ENCODE data around the gene GNL3L.
"Not testable (repeated sequence)": the region's sequence is repeated elsewhere in the genome, so short reads cannot be mapped to it uniquely, and the experiment has no call there.

GNL3L gene

DNA sequence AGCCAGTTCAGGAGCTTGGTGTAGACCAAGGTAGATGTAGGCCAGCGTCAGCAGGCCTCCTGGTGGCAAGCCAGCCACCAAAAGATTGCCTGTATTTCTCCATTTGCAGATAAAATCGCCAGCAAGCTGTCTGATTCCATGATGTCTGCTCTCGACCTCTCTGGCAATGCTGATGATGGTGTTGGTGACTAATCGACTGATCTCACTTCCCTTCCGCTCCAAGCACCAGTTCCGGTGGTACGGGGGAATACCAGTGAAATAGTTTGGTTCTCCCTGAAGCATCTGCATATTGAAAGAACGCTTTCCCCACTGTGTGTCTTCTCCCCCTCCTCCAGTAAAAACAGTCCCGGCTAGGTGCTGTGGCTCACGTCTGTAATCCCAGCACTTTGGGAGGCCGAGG is 30.4 kb downstream of the GNL3L start:
- DNase-seq: no peak

DNA sequence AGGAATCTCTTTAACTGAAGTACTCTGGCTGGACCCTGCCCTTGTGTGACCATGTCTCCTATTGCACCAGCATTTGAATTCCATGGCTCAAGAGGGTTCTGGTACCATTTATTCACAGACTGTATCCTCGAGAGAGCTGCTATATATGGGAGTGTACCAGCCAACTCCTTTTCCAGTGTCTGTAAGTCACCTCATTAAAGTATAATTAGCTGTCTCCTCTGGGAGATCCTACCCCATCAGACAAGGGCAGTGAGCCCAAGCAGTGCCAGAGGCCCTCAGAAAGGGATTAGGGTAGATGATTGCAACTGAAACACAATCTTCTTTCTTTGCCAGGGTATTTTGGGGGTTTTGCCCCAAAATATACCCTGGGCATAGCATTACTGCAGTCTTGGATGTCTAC is 31.6 kb downstream of the GNL3L start:
- no peak for DNase-seq

DNA sequence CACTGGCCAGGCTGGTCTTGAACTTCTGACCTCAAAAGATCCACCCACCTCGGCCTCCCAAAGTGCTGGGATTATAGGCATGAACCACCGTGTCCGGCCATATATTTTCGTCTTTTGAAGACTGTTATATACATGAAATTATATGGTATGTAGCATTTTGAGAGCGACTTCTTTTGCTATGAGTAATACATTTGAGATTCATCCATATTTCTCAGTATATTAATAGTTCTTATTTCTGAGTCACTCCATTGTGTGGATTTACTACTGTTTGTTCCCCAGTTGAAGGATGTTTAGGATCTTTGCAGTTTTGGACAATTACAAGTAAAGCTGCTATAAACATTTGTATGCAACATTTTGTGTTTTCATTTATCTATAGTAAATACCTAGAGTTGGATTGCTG is 34.9 kb downstream of the GNL3L start:
- DNase-seq: no peak

DNA sequence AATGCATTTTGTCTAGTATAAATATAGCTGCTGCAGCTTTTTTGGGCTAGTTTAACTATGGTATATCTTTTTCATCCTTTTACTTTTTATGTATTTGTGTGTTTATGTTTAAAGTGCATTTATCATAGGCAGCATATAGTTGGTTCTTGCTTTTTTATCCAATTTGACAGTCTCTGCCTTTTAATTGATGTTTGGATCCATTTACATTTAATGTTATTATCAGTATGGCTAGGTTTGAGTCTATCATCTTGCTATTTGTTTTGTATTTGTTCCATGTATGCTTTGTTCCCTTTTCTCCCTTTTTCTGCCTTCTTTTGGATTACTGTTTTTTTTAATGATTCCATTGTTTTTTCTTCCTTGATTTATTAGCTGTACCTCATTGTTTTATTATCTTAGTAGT is 40.3 kb downstream of the GNL3L start:
- no peak for DNase-seq

DNA sequence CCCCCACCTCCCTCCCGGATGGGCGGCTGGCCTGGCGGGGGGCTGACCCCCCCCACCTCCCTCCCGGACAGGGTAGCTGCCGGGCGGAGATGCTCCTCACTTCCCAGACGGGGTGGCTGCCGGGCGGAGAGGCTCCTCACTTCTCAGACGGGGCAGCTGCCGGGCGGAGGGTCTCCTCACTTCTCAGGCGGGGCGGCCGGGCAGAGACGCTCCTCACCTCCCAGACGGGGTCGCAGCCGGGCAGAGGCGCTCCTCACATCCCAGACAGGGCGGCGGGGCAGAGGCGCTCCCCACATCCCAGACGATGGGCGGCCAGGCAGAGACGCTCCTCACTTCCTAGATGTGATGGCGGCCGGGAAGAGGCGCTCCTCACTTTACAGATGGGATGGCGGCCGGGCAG is 42.6 kb downstream of the GNL3L start:
- DNase-seq: not testable (repeated sequence)

DNA sequence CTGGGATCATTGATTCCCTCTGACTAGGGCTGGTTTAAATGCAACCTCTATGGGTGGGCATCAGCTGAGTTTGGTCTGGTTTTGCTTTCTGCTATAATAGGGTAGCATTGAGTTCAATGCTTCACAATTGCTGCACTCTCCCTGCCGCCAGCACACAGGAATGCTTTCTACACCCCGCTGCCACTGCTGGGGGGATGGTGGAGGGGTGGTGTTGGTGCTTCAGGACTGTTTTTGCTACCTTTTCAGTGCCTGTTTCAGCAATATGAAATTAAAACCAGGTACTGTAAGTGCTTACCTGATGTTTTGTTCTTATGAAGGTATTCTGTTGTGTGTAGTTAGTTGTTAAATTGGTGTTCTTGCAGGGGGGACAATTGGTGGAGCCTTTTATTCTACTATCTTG is 67.7 kb downstream of the GNL3L start:
- DNase-seq: no peak

DNA sequence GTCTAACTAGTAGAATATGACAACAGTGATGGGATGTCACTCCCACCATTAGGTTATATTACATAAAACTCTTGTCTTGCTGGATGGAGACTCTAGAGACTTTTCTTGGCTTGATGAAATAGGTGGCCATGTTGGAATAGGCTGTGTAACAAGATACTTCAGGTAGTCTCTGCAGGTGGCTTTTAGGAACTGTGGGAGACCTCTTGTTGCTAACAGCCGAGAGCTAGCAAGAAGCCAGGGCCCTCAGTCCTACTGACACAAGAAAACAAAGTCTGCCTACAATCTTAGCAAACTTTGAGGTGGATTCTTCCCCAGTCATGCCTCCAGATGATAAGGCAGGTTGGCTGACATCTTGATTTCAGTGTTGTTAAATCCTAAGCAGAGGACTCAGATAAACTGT is 72.5 kb downstream of the GNL3L start:
- no peak for DNase-seq

Data from activated CD4-positive, alpha-beta T cell treated with anti-CD3 and anti-CD28 coated beads, Interleukin-10, Interleukin-2, amounts not matched to agents 100 ng/mL and 50 ng/mL, durations not matched to agents 16 hours and 8 hours (primary cell).